ENCODE results near the gene HOXA11.

HOXA11 gene

DNA sequence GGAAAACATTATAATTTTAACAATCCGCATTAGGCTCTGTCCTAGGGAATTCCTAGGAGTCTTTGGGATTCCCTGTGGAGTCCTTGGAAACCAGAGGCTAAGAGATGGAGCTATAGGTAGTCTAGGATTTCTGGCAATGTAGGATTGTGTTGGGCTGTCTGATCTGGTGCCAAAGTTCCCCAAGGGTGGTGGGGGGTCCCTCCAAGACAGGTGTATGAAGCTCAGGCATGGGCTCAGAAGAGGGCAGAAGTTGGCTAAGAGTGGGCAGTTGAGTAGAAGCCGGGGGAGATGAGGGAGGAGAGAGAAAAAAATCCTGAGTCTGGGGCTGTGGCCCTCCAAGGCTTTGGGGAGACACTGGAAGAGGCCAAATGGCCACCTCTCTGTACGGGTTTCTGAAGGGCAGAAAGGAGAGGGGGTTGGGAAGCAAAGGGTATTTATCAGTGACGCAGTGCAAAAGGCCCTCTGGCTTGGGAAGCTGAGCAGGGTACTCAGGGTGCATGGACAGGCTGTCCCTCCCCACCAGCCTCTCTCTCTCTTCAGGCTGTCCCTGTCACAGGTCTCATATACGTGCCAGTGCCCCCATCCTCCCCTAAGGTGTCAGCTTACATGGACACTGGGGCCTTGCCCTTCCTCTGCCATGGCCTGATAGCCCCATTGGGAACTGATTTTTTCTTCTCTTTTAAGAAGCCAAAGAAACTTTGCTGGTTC, 38.4 kb downstream of the HOXA11 start:
- no peak for DNase-seq (ENCODE audit: low spot score)

DNA sequence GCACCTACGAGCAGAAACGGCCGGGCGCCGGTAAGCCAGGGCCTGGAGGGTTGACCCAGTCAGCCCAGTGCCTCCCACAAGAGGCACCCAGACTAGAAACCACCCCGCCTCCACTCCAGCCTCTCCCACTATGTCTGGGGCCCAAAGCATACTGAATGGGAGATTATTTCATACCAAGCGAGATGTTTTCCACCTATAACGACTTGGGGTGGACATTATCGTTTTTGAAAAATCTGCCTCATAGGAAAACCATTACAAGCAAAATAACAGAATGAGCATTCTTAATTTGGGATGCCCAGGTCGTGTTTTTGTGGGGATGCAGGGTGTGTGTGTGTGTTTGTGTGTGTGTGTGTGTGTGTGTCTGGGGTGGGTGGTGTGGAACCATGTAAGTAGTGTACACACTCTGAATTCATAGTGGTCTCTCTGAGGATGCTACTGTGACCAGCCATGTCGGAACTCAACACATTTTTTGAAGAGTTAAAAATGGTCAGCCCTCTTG, 39.1 kb downstream of the HOXA11 start:
- no peak for DNase-seq (ENCODE audit: low spot score)

- no peak for DNase-seq (ENCODE audit: low spot score)
Observed at GRCh38 chr7:27145165-27145913, 39.7 kb downstream of the HOXA11 start.

DNA sequence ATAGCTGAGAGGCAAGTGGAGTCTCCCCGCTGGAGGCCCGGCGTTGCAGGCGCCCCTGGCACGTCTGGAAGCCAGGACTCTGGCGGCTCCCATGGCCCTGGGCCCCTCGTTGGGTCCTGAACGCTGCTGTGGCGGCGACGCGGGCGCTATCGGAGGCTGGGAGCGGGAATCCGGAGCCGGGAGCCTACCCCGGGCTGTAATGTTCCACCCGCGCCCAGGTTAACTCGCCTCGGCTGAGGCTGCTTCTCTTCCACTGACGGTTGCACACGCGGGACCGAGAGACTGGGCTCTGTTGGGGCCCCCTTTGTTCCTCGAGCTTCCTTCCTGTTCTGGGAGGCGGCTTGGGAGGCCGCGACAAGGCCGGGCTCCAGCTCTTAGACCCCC, 40.3 kb downstream of the HOXA11 start:
- no peak for DNase-seq (ENCODE audit: low spot score)

GRCh38 chr7:27143950-27144780, 40.9 kb downstream of the HOXA11 start:
- DNase-seq (ENCODE audit: low spot score) = no peak

DNA sequence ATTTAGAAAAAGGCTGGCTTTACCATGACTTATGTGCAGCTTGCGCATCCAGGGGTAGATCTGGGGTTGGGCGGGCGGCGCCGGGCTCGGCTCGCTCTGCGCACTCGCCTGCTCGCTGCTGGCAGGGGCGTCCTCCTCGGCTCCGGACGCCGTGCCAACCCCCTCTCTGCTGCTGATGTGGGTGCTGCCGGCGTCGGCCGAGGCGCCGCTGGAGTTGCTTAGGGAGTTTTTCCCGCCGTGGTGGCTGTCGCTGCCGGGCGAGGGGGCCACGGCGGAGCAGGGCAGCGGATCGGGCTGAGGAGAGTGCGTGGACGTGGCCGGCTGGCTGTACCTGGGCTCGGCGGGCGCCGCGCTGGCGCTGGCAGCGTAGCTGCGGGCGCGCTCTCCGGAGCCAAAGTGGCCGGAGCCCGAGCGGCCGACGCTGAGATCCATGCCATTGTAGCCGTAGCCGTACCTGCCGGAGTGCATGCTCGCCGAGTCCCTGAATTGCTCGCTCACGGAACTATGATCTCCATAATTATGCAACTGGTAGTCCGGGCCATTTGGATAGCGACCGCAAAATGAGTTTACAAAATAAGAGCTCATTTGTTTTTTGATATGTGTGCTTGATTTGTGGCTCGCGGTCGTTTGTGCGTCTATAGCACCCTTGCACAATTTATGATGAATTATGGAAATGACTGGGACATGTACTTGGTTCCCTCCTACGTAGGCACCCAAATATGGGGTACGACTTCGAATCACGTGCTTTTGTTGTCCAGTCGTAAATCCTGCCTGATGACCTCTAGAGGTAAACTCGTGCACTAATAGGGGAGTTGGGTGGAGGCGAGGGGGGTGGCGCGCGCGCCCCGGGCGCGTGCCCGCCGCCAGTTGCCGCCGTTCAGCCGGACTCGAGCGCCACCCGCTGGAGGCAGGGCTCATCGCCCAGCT, 41.7 kb downstream of the HOXA11 start, which contains the start of gene HOXA5:
TSS of gene HOXA5 (minus strand) at position 659 of the 927 bp plus-strand sequence. CDS start at position 585, 74 bp downstream.
- DNase-seq (ENCODE audit: low spot score) = no peak

DNA sequence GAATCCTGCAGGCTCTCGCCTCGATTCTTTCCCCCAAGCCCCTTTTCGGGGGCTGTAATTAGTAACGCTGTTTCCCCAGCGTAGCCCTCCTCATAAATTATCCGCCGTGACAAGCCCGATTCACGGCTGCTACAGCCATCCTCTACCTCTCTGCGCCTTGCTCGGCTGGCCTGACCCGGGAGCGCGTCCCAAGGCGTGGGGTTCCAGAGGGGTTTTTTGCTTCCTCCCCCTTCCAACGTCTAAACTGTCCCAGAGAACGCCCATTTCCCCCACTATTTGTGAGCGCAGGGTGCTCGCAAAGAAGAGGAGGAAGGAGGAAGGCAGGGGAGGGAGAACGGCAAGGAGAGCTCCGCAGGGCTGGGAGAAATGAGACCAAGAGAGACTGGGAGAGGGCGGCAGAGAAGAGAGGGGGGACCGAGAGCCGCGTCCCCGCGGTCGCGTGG, 42.4 kb downstream of the HOXA11 start:
- no peak for DNase-seq (ENCODE audit: low spot score)

- DNase-seq (ENCODE audit: low spot score) = no peak
Observed at GRCh38 chr7:27141923-27142579, 43.0 kb downstream of the HOXA11 start.

- DNase-seq (ENCODE audit: low spot score) = no peak
Observed at GRCh38 chr7:27141137-27141922, 43.7 kb downstream of the HOXA11 start.

- no peak for DNase-seq (ENCODE audit: low spot score)
Observed at GRCh38 chr7:27140126-27140857, 44.7 kb downstream of the HOXA11 start.

DNA sequence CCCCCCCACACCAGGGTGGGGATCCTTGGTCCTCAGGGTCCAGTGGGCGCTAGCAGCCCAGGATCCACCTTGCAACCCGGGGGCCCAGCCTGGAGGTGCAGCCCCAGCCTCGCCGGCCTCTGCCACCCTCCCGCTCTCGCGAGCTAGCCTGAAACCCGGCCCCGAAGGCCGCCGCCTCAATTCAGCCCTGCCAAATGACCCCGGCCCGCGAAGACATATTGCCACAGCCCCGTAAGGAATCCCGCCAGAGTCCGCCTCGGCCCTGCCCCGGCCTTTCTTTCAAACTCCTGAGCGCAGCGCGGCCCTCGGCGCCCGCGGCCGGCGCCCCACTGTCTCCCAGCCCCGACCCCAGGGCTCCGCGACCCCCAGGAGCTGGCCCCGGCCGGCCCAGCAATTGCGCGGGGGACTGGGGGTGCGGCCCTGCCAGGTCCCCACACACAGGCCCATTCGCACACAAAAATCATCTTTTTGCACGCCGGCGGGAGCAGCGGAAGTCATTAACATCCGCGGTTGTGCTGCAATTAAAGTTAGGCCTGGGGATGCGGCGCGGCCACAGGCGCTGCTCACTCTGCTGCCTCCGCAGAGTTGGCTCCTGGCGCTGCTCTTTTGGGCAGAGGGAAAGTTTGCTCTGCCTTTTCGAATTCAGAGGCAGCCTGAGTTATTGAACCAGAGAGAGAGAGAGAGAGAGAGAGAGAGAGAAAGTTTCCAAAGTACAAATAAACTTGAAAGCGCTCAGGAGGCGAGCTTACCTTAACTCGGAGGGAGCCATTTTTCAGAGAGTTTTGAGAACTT, 45.5 kb downstream of the HOXA11 start:
- no peak for DNase-seq (ENCODE audit: low spot score)

GRCh38 chr7:27138985-27139333, 46.1 kb downstream of the HOXA11 start:
- DNase-seq (ENCODE audit: low spot score) = no peak

DNA sequence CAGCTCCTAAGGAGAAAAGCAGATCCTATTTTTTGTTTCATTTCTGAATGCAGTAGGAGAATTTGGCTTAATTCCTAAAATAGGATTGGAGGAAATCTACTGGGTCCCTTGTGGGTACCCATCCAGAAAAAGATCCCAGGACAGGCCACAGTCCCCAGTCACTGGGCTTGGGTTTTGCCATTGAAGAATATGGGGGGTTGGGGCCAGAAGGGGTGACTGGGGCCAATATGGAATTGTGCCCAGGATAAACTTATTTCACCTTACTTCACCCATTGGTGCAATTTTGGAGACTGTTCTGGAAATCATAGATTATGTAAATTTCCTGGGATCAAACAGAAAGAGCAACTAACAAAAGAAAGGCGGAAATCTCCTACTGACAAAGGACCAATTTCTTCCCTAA, 46.6 kb downstream of the HOXA11 start:
- DNase-seq (ENCODE audit: low spot score) = no peak

DNA sequence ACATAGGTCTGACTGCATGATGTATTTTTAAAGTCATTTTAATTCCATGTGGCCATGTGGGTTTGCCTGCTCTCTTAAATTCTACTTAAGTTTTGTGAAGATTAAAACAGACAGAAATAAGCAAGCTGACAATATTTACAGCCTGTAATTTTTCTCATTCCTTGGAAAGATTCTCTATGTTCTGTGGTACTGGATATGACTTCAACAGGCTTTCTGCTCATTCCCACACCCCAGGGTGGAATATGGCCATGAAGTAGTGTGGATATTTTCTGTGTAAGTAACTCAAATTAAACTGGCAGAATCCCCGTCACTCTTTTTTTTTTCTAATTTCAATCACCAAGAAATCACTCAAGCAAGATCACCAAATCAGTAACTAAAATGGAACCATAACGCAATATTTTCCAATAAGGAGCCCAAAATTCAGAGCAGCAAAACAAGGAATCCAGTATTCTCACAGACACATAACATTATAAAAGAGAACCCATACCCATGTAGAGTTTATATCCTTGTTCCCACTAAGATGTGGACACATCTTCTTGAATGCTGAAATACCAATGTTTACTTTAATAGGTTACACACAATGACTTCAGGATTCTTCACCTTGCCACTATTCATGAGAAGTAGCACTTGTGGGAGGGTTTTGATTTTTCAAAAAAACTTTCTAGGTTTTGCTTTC, 47.3 kb downstream of the HOXA11 start:
- no peak for DNase-seq (ENCODE audit: low spot score)

GRCh38 chr7:27134392-27134791, 50.6 kb downstream of the HOXA11 start:
- no peak for DNase-seq (ENCODE audit: low spot score)

DNA sequence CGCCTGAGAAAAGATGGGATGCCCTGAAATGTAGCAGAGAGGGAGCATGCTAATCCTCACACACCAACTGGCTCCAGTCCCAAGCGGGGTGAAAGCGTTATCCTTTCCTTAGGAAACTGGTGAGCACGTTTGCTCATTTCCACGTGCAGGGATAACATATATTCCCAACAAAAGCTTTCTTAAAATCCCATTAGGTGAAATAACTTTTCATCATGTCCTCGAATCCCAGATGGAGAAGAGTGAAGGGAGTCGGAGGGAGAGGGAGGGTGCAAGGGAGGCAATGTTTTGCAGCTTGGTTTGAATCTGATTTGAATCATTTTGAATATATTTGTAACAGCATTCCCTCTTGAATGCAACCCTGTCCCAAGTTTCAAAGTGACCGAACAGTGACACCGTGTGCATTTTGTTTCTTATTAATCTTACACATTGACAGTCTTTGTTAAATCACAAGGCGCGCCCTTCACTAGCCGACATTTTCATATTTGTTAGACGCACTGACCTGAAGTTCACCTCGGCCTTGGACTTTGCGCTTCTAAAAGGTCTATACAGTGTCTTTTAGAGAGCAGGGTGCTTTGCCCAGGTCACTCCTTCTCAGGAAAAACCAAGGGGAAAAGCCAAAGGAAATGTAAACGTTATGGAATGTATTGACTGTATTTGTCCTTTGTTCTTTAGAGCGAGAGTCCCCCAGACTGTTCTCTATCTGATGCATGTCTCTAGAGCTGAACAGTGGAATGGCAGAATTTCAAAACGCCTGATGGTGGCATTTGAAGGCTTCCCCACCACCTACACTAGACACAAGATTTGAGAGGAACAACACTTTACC, 51.4 kb downstream of the HOXA11 start:
- no peak for DNase-seq (ENCODE audit: low spot score)

GRCh38 chr7:27132978-27133377, 52.1 kb downstream of the HOXA11 start:
- no peak for DNase-seq (ENCODE audit: low spot score)

Data from CD4-positive, alpha-beta T cell treated with Interleukin-2 at 100 ng/mL for 4 hours (primary cell).